Stimulated activated CD8-positive, alpha-beta memory T cell treated with anti-CD3 and anti-CD28 coated beads, Interleukin-4, amount 100 ng/mL, for 48 hours (primary cell): Measurements from ENCODE around the gene CYB5R3.

Experiments
- DNase-seq: peaks from one replicate; pipeline ENCODE4 v3.0.0-alpha.2; 2020

Gene CYB5R3

DNA sequence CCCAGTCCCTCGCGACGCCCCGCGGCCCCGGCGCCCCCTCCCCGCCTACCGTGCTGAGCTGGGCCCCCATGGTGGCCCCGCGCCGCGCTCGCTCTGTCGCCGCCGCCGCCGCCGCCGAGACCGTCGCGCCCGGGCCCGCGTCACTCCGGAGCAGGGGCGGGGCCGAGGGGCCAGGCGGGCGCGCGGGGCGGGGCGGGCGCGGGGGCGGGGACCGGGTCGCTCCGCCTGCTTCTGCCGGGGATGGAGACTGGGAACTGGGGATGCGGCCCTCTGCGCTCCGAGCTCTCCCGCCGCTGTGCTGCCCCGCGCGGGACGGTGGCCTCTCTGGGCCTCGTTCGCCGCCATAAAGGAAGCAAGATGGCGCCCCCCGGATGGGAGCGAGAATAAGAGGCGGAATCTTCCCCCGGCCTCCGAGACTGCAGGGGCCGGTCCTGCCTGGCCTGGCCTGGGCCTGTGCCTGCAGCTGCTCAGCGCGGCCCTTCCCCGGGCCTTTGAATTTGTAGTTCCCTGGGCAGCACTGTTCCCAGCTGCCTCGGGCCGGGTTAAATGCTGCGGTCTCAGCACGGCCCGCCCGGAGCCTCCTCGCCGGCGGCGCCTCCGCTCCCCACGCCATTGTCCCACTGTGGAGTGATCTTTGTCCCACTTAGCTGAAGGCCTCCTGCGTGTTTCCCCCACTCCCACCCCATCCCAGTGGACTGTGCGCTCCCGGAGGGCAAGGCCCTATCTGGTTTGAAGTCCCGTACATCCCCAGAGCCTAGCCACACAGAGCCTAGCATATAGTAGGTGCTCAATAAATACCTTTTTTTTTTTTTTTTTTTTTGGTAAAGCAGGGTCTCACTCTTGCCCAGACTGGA is at the start of gene CYB5R3:
Gene CYB5R3, minus strand, starts transcription at position 147 of the 854 bp plus-strand sequence. Its CDS starts 77 bp downstream, at position 70.
- peak; percentile 88 for DNase-seq

DNA sequence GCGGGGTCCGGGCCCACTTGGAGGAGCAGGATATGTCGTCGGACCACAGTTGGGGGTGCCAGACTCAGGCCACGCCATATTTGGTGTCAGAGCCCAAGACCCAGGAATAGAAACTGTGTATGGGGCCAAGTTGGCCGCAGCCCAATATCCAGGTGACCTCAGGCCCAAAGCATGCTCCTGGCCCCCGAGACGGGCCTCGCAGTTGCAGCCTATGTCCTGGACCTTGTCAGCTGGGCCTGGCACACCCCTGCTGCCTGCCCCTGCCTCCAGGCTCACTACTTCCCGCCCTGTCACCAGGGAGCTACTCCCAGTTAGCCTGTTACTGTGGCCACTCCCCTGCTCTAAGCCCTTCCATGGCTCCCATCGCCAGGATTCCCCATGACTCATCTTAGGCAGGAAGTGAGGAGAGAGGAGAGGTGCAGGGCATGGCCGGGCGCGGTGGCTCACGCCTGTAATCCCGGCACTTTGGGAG is 48.4 kb upstream of the CYB5R3 start:
- no peak for DNase-seq

DNA sequence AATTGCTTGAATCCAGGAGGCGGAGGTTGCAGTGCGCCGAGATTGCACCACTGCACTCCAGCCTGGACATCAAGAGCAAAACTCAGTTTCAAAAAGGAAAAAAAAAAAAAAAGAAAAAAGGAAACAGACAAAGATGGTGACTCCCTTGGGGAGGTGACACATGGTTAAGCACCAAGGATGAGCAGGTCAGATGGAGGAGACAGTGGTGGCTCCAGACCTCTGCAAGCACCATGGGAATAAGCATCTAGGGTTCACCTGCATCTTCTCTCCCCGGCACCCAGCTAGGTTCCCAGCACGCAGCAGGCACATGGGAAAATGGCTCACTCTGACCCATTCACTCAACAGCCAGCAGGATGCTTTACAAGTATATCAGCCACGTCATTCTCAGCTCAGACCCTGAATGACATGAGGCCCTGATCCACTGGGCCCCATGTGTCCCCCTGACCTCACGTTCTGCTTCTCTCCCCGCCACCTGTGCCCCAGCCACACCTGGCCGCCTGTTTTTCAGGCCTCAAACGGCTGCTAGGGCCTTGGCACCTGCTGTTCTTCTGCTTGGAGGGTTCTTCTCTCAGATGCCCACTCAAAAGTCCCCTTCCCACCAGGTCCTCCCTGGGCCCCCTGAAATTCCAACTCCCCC is 47.3 kb upstream of the CYB5R3 start:
- no peak for DNase-seq

DNA sequence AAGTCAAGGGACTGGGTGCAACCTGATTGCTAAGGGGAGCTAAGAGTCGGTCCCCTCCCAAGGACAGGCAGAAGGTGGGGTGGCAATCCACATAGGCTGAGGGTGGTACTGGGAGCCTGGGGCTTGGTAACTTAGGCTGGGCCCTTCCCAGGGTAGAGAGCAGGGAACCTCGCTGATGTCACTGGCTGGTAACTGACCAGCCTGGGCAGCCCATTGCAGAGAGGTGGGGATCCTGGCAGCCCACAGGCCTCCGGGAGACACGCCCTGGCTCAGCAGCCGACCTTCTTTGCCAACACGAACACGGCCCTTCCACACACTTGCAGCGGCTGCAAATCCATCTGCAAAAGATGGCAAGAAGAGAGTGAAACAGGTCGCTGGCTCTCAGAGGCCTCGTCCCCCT is 46.1 kb upstream of the CYB5R3 start:
- DNase-seq = no peak

DNA sequence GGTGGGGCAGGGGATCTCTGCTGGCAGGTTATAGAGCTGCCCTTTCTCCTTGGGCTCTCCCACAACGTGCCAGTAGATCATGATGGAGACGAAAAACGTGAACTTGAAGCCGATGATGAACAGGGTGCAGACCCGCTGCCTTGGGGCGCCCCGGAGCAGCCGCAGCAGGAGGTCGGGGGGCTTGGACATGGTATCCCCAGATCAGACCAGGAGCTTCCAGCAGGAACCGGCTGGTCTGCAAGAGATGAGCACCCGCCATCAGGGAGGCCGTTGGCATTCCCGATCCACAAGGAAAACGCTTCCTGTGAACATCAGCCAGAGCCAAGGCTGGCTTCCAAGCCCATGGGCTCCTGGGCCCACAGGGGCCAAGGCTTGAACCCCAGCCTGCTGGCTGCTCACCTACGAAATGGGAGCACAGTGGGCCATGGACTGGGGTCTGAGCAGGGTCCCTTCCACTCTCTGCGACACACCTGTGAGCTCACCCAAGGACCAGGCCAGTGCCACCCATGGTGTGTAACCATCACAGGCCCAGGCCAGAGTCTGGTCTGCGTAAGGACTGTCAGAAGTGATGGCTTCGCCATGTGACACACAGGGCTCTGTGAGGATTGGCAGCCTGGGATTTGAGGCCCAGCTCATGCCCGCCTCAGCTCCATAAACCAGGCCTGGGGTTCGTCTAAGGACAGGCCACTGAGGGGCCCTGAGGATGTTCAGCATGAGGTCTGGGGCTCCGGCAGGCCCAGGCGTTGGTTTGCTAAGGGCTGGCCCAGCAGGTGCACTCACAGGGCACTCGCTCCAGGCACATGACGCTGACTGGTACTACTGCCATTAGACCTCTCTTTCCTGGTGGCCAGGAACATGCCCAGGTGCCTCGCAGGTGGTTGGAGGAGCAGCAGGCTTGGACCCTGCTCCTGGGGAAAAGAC is 44.8 kb upstream of the CYB5R3 start:
- DNase-seq = no peak

DNA sequence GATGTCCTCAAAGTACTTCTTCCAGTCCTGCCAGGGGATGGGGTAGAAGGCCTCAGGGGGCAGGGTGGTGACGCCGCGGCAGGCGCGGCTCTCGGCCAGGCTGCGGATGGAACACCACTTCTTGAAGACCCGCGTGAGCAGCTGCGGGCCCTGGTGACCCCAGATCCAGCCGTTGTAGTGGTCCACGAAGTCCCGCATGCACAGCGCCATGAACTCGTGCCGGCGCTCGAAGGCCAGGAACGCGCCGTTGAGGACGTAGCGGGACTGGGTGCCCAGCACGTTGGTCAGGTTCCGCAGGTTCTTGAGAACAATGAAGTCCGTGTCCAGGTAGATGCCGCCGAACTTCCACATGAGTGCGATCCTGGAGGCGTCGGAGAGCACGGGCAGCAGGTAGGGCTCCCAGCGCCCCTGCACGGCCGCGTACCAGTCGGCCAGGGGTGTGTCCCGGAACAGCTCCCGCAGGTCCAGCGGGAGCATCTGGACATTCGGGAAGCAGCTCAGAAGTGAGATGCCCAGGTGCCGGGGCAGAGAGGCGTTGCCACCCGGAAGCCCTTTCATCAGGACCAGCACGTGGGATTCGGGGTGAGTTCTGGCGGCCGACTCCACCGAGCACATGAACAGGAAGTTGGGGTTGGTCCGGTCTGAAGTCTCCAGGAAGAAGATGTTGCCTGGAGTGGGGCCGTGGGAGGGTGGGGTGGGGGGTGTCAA is 44.0 kb upstream of the CYB5R3 start:
- DNase-seq = no peak

DNA sequence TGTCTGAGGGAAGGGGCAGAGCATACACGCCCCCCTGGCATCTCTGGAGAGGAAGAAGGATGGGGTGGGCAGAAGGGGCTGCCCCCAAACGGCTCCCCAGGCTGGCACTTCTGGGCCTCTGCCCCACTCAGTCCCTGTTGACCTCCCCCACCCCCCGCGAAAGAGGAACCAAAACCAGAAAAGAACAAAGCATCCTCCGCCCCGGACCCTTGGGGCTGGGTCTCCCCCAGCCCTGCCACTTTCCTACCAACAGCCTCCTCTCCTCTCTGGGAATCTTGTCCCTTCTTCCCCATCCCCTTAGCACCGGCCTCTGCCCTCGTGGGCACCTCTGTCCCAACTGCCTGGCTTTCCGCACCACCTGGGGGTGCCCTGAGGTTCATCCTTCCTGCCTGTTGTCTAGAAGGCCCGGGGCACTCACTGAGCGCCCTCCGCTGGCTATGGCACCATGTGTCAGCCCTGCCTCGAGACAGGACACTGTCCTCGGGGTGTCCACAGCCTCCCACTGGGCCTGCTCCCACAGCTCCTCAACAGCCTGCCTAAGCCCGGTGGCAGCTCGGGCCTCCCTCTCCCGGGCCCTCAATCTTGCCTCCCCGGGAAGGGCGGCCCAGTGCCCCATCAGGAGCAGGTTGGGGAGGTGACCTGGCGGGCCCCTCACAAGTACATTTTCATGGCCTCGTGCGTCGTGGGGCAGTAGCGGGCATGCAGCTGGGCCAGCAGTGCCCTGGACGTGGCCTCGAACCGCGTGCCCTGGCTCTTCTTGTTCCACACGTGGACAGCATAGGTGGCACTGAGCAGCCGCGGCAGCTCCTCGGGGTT is 43.3 kb upstream of the CYB5R3 start:
- no peak for DNase-seq

DNA sequence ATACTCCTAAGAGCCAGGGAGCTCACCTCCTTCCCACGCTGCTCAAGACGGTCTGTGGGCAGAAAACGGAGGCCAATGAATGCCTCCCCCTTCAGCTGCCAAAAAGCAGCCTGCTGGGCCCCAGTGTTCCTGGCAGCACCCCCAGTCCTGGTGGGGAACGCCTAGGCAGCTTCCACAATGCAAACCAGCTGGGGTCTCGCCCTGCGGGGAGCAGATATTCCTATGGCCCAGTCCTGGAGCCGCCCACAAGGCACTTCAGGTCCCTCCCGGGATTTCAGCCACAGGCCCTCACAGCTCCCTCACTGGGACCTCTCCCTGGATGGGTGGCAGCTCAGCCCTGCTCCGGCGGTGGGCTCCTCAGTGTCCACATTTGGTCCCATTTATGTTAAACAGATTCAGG is 42.2 kb upstream of the CYB5R3 start:
- no peak for DNase-seq

DNA sequence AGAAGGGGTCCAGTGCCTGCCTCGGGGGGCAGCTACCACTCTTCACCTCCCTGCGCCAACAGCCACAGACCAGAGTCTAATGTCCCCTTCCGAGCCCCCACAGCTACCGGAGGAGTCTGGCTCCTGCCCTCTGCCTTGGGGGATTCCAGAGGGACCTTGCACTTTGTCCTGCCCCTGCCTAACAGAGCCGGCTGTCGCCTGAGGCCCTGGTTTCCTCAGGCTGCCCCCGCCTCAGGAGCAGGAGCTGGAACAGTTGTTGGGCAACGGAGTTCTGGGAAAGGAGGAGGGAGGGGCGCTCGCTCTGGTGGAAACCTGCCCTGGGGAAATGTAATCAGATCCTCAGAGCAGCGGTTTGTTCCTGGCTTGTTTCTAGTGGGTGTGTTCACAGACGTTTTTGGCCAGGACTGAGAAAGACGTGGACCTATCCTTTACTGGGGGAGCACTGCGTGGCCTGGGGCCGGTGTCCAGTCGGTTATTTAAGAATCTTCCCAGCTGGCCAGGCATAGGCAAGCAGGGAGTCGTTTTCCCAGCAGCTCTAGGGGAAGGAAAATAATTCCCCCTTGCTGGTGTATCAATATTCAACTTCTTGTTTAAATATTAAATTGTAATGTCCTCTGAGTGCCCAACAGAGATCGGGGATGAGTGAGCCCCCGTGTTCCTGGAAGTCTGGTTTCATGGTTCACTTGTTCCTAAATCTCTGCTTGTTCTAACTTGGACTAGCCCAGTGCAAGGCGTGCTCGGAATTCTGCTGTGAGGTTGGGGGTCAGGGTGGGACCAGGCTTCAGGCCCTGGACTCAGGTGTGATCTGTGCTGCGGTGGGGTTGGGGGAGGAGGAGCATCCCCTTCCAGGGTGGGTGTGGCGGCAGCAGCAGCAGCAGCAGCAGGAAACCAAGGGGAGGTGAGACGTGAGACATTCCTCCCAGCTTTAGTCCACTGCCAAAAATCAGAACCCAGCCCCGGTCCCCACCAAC is 39.3 kb upstream of the CYB5R3 start:
- no peak for DNase-seq

DNA sequence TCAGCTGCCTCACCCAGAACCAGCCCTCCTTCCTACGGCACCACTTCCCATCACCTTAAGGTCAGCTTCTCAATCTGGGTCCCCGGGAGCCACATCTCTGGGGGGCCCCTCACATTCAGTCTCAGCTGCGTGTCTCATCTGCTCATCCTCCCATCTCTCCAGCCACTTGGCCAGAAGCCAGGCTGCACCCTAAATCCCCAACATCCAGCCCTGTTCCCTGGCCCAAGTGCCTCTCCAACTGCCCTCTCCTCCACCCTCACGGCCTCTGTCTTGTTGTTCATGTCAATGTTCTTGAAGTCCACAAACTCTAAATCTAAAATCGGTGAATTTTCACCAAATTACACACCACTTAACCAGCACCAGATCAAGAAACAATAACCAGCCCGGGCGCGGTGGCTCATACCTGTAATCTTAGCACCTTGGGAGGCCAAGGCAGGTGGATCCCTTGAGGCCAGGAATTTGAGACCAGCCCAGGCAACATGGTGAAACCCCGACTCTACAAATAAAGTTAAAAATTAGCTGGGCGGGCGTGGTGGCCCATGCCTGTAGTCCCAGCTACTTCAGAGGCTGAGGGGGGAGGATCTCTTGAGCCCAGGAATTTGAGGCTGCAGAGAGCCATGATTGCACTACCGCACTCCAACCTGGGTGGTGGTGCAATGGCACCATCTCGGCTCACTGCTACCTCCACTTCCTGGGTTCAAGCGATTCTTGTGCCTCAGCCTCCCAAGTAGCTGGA is 37.7 kb upstream of the CYB5R3 start:
- no peak for DNase-seq

DNA sequence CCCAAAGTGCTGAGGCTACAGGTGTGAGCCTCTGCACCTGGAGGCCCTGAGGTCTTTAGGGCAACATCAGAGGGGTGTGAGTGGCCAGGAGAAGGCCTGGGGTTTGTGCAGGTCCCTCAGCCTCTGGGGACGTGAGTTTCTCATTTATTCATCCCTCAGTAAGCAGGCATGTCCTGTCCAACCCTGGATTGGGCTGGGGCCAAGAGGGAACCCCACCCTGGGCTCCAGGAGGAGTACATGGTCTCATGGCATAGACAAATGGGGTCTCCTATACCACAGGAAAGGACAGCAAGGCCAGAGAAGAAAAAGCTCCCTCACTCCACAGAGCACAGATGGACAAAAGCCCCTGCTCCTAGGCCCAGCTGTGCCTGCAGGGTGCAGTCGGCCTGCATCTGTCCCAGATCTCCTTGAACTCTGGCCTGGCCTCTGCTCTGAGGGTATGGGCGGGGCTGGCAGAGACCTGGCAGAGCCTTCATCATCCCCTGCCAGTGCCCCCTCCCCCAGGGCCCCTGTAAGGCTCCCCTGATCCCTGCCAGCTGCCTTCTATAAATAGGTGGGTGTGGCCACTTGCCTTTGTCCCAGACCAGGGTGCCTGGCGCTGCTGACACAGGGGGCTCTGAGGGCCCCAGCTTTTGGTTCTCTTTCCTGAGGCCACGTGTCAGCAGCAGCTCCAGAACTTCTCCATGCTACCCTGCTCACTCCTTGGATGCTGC is 36.9 kb upstream of the CYB5R3 start:
- no peak for DNase-seq

DNA sequence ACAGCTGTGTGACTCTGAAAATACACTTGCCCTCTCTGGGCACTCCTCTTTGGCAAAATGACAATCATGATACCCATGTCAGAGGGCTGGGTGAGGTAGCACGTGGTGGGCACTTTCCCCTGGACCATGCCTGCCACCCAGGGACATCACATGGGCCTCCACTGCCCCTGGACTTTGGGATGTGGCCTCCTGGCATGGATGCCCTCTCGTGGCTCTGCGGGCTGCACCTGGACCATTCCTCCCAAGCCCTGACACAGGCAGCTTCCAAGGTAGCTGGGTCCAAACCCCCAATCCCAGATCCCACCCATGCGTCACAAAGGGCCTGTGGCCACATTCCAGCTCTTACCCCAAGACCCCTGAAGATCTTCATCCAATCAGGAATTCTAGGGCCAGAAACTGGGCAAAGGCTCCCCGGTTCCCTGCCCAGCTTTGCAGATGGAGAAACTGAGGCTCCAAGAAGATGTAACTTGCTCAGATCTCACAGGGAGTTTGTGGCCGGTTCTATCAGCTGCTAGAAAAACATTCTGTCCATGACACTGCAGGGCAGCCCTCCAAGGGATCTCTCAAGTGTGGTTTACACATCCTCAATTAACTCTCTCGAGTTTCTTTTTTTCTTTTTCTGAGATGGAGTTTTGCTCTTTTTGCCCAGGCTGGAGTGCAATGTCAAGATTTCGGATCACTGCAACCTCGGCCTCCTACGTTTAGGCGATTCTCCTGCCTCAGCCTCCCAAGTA is 35.4 kb upstream of the CYB5R3 start:
- DNase-seq = no peak

DNA sequence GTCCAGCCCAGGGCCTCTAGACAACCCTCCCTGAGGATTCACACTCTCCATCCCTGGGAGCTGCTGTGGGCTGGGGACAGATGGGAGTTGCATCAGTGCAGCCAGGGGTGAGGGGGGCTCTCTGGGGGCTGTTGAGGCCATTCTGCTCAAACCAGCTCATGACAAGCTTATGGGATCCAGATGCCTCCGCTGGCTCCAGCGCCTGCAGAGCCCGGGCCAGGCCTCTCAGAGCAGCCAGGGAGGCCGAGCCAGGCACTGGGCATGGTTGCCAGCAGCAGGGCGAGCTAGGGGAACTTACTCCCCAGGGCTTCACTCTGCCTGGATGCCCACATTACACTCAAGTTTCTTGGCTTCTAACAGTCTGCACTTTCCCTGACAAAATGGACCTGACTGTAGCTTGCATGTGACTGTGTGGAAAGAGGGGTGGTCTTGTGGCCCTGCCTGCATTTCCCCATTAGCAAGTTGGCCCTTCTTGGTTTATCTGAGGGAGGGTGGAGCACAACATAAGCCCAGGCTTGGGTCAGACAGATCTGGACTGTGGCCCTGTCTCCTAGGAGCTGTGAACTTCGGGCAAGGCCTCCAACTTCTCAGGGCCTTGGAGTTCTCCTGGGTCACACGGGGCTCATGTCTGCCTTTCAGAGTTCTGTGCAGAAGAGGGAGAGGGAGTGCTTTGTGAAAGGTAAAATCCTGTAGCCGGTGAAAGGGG is 34.5 kb upstream of the CYB5R3 start:
- DNase-seq = no peak

DNA sequence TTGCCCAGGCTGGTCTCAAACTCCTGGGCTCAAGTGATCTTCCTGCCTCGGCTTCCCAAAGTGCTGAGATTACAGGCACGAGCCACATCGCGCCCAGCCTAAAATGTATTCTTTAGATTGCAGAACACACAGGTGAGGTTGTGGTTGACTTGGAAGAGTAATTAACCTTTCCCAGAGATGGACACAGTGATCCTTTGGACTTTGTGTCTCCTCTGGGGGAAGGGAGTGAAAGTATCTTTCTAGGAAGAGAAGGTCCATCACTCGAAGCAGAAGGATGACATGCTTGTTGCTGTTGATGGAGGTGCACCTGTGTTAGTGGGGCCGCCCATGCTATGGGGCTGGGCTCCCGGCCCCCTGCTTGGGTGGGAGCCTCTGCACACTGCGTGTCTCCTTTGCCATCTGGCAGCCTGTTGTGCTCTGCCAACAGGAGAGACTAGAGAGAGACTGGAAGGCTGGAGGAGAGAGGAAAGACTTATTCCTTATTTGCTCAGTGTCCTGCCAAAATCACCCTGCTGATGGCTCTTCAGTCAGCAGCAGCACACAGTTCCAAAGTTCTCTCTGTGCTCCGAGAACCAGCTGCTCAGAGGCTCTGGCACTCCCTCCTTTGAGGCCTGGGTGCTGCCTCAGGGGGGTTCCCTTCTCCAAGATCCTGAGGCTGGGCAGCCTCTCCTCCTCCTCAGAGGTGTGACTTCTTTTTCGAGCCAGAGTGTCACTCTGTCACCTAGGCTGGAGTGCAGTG is 33.1 kb upstream of the CYB5R3 start:
- no peak for DNase-seq

DNA sequence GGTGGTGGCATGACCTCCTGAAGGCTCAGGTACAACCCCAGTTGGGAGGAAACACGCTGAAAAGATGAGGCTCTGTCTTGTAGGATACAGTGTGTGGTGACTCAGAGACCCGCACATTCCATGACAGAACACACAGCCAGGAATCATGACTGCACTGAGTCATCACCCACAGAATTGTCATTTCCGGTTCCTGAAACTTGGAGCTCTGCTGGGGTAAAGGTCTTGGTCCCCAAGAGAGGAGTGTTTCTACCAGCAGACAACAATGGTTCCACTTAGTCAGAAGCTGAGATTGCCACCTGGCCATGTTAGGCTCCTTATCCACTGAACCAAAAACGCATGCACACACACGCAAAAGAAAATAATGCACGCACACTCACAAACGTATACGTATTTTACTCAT is 31.5 kb upstream of the CYB5R3 start:
- peak; percentile 28 for DNase-seq

DNA sequence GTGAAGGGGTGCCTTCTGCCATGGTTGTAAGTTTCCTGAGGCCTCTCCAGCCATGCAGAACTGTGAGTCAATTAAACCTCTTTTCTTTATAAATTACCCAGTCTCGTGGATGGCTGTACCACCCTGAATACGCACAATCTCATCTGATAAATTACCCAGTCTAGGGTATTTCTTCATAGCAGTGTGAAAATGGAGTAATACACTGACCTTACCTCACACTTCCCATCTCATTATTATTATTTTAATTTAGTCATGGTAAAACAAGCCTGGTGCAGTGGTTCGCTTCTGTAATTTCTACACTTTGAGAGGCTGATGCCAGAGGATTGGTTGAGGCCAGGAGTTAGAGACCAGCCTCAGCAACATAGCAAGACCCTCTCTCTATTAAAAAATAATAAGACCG is 30.5 kb upstream of the CYB5R3 start:
- DNase-seq = no peak

DNA sequence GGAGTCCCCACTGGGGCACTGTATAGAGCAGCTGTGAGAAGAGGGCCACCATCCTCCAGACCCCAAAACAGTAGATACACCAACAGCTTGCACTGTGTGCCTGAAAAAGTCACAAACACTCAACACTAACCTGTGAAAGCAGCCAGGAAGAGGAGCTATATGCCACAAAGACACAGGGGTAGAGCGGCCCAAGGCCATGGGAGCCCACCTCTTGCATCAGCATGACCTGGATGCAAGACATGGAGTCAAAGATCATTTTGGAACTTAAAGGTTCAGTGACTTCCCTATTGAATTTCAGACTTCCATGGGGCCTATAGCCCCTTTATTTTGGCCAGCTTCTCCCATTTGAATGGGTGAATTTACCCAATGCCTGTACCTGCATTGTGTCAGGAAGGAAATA is 29.7 kb upstream of the CYB5R3 start:
- no peak for DNase-seq
